GM12878 (cell line): Measurements from ENCODE around the gene ARID1A. TPM values are rescaled to one million over a fixed set of nuclear protein-coding genes. Genes with fewer than 3 reads are reported as not detected.

ENCODE experiments used
- DPF2 ChIP-seq: fragments of 450-650 bp; IDR thresholded peaks from 2 replicates; pipeline ENCODE4 v1.6.1; 2017; ENCODE audit warnings: mild to moderate bottlenecking
- GATAD2B ChIP-seq: fragments of 450-650 bp; conservative IDR thresholded peaks from 2 replicates; pipeline ENCODE4 v1.6.1; 2017; ENCODE audit warnings: low read depth, mild to moderate bottlenecking, moderate library complexity
- NR2C2 ChIP-seq: IDR thresholded peaks from 2 replicates; pipeline ENCODE4 v1.6.1; 2011; ENCODE audit warnings: borderline replicate concordance, low read depth; ENCODE audit not compliant: control insufficient read depth, insufficient read length
- NR2F1 ChIP-seq: fragments of 450-650 bp; conservative IDR thresholded peaks from 2 replicates; pipeline ENCODE4 v1.6.1; 2017; ENCODE audit warnings: mild to moderate bottlenecking
- STAT1 ChIP-seq: fragments of 450-650 bp; conservative IDR thresholded peaks from 2 replicates; pipeline ENCODE4 v1.6.1; 2014; ENCODE audit warnings: antibody characterized with exemption, mild to moderate bottlenecking
- polyA plus RNA-seq, 11 experiments: library from polyadenylated mRNA; depleted of rRNA in 4 of 11; unstranded in 6 of 11; stranded (reverse) in 5 of 11; fragments of >200 nt; fragmentation: Nextera tagmentation in 4 of 11; fragmentation: Illumina TruSeq in 1 of 11; extraction: Ambion mirVana in 4 of 11; extraction: Trizol in 1 of 11; gene quantifications; 1 replicate in 1 of 11; 2 replicates in 10 of 11; pipeline versions ENCODE4 v1.2.1 to v1.2.3, GENCODE V29; 2011 to 2016; ENCODE audit warnings: inconsistent platforms in 2 of 11, missing spikeins in 2 of 11, low read depth in 1 of 11
- total RNA-seq, 4 experiments: library from RNA; depleted of rRNA in 3 of 4; stranded (reverse); fragments of >200 nt in 3 of 4; fragmentation: Illumina TruSeq in 1 of 4; extraction: Trizol in 1 of 4; gene quantifications; 2 replicates each; pipeline versions ENCODE4 v1.2.1 to v1.2.3, GENCODE V29; 2013 to 2021
- TF ChIP-seq, protein P1 (sequence below): fragments of 450-650 bp; IDR thresholded peaks from 2 replicates; pipeline ENCODE4 v1.6.1; 2016; ENCODE audit warnings: mild to moderate bottlenecking, moderate library complexity, borderline replicate concordance
- TF ChIP-seq, protein P2 (sequence below): fragments of 450-650 bp; formaldehyde crosslinking; IDR thresholded peaks from 2 replicates; pipeline ENCODE4 v1.4.0; 2022; ENCODE audit warnings: mild to moderate bottlenecking, moderate library complexity
- TF ChIP-seq, protein P3 (sequence below): IDR thresholded peaks from 2 replicates; pipeline ENCODE4 v1.6.1; 2011; ENCODE audit warnings: low read depth, mild to moderate bottlenecking, low read length, moderate library complexity, borderline replicate concordance; ENCODE audit errors: extremely low read depth

The ARID1A gene
- total and polyA plus RNA-seq, 10 of the 15 experiments (the other 5 are each of a cell fraction or from before 2014, with no cell fraction given), result 10.0 to 98.0 (median 23.5) TPM

DNA sequence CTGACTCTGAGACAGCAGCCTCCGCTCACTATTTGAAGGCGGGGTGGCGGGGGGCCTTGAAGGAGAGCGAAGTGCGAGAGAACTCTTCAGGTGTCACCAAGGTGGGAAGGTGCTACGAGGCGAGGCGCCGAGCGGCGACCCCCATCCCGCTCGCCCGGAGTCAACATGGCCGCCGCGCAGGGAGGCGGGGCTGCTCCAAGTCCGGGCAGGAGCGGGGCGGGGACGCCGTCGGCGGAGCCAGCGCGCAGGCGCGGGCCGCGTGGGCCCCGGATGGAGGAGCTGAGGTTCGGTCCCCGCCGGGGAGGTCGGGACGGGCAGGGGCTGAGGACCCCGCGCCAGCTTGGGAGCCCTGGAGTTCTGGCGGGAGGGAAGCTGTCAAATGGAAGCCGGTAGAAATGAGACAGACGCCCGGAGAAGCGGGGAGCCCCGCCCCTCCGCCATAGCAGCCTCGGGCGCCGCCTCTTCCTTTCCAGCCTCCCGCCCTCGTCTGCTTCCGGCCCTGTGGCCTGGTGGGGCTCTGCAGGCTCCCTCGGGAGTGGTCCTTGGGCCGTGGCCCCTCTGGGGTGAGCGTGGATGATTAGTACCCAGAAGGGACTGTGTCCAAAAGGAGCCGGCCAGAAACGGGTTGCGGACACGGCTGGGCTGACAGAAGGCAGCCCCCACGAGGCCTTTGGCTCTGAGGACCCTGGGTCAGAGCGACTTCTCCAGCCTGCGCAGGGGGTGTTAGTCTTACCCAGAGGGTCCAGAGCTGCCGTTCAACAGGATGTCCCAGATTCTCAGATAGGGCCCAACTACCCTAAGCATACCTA, 92.1 kb downstream of the ARID1A start, which contains the start of gene PIGV (continued):
- TF ChIP-seq, protein P1, sequence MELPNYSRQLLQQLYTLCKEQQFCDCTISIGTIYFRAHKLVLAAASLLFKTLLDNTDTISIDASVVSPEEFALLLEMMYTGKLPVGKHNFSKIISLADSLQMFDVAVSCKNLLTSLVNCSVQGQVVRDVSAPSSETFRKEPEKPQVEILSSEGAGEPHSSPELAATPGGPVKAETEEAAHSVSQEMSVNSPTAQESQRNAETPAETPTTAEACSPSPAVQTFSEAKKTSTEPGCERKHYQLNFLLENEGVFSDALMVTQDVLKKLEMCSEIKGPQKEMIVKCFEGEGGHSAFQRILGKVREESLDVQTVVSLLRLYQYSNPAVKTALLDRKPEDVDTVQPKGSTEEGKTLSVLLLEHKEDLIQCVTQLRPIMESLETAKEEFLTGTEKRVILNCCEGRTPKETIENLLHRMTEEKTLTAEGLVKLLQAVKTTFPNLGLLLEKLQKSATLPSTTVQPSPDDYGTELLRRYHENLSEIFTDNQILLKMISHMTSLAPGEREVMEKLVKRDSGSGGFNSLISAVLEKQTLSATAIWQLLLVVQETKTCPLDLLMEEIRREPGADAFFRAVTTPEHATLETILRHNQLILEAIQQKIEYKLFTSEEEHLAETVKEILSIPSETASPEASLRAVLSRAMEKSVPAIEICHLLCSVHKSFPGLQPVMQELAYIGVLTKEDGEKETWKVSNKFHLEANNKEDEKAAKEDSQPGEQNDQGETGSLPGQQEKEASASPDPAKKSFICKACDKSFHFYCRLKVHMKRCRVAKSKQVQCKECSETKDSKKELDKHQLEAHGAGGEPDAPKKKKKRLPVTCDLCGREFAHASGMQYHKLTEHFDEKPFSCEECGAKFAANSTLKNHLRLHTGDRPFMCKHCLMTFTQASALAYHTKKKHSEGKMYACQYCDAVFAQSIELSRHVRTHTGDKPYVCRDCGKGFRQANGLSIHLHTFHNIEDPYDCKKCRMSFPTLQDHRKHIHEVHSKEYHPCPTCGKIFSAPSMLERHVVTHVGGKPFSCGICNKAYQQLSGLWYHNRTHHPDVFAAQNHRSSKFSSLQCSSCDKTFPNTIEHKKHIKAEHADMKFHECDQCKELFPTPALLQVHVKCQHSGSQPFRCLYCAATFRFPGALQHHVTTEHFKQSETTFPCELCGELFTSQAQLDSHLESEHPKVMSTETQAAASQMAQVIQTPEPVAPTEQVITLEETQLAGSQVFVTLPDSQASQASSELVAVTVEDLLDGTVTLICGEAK, result peak; percentile 79; the same call in 1 of the 2 replicates
- TF ChIP-seq DPF2 (peak; percentile 89), STAT1 (0 out of 2 replicates have a peak, but pooled peaks have one; percentile 10), GATAD2B (peak; percentile 37; the same call in 1 of the 2 replicates), NR2F1 (peak; percentile 7), NR2C2 (no peak)
- TF ChIP-seq, protein P2, sequence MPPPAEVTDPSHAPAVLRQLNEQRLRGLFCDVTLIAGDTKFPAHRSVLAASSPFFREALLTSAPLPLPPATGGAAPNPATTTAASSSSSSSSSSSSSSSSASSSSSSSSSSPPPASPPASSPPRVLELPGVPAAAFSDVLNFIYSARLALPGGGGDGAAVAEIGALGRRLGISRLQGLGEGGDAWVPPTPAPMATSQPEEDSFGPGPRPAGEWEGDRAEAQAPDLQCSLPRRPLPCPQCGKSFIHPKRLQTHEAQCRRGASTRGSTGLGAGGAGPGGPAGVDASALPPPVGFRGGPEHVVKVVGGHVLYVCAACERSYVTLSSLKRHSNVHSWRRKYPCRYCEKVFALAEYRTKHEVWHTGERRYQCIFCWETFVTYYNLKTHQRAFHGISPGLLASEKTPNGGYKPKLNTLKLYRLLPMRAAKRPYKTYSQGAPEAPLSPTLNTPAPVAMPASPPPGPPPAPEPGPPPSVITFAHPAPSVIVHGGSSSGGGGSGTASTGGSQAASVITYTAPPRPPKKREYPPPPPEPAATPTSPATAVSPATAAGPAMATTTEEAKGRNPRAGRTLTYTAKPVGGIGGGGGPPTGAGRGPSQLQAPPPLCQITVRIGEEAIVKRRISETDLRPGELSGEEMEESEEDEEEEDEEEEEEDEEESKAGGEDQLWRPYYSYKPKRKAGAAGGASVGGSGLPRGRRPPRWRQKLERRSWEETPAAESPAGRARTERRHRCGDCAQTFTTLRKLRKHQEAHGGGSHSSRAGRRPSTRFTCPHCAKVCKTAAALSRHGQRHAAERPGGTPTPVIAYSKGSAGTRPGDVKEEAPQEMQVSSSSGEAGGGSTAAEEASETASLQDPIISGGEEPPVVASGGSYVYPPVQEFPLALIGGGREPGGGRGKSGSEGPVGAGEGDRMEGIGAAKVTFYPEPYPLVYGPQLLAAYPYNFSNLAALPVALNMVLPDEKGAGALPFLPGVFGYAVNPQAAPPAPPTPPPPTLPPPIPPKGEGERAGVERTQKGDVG, result no peak; the same call in 1 of the 2 replicates
- TF ChIP-seq, protein P3, sequence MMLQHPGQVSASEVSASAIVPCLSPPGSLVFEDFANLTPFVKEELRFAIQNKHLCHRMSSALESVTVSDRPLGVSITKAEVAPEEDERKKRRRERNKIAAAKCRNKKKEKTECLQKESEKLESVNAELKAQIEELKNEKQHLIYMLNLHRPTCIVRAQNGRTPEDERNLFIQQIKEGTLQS, result no peak
